Lower lobe of right lung (tissue), 2 donors: ENCODE measurements around the gene SGSM1. TPM values are rescaled to one million over a fixed set of nuclear protein-coding genes. Genes with fewer than 3 reads are reported as not detected.

ENCODE experiments used
- ATAC-seq, 2 donors: fragments of 200-7000 bp; cut with Tn5 transposase; one replicate each; pipeline ENCODE4 v1.9.1; 2020 to 2022; ENCODE audit warnings: mild to moderate bottlenecking in 2 of 2, moderate library complexity in 2 of 2
- DNase-seq: peaks from one replicate; pipeline ENCODE4 v3.0.0-alpha.2; 2020
- H3K27ac ChIP-seq: fragments of 200-600 bp; one replicate; pipeline ENCODE4 v1.8.0; 2022
- H3K27me3 ChIP-seq: fragments of 200-600 bp; one replicate; pipeline ENCODE4 v1.8.0; 2022; ENCODE audit warnings: low read depth
- H3K36me3 ChIP-seq: fragments of 200-600 bp; one replicate; pipeline ENCODE4 v1.8.0; 2022; ENCODE audit warnings: mild to moderate bottlenecking
- H3K4me1 ChIP-seq: fragments of 200-600 bp; one replicate; pipeline ENCODE4 v1.8.0; 2022
- H3K4me3 ChIP-seq: fragments of 200-600 bp; one replicate; pipeline ENCODE4 v1.8.0; 2022; ENCODE audit warnings: mild to moderate bottlenecking
- H3K9me3 ChIP-seq: fragments of 200-600 bp; one replicate; pipeline ENCODE4 v1.8.0; 2022
- CTCF ChIP-seq: fragments of 200-600 bp; IDR thresholded peaks from one replicate; pipeline ENCODE4 v1.8.0; 2022; ENCODE audit warnings: antibody characterized with exemption, mild to moderate bottlenecking
- intact Hi-C: fragments of 100-400 bp; cut with DNase I; formaldehyde crosslinking; loops from one replicate; pipeline ENCODE4 v1.11.0; 2022
- total RNA-seq: library from RNA; stranded (reverse); fragmentation: NEBNext Ultra II Directional; extraction: Animal tissue kit (Norgen Biotek cat#: 25700); gene quantifications from one replicate; pipeline ENCODE4 v1.2.1, GENCODE V29; 2021
- donor health status: DM: no; HTN: yes; CAD: no; lungs with severe emphysema.

SGSM1 gene
- total RNA-seq, 1 donor from 2014 or later = 2.9 TPM

DNA sequence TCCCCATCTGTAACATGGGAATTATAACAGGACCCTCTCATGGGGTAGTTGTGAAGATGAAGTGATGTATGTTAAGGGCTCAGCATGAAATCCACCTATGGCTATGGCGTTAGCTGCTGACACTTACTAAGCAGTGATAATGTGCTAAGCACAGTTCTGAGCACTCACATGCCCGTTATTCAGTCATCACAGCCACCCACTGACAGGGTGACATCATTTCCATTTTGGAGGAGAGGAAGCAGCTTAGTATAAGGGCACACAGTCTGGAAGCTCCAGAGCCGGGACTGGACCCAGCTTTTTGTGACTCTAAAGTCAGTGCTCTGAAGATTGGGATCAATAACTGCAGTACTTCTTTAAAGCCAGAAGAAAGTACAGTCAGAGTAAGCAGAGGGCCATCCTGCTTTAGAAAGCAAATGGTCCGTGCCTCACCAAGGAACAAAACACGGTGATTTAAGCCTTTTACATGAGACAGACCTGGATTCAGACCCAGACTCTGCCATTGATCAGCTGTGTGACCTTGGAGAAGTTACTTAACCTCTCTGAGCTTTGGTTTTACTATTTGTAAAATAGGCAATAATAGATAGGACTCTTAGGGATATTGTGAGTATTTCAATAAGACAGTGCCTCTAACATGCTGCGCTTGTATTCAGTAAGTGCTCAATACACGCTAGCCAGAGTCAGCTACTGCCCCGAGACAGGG lies 61.5 kb downstream of the SGSM1 start:
- intact Hi-C loops = no loop called here
- DNase-seq = no peak
- Histone ChIP-seq H3K9me3 (no peaks in the 10 kb centered on the region), H3K27ac (no peak overlapping the region), H3K4me1 (no peaks in the 10 kb centered on the region), H3K27me3 (no peaks in the 10 kb centered on the region), H3K4me3 (no peak overlapping the region), H3K36me3 (no peaks in the 10 kb centered on the region)
- no peak for ATAC-seq
- TF ChIP-seq CTCF = no peak

GRCh38 chr22:24868979-24869378 lies 63.0 kb downstream of the SGSM1 start:
- H3K9me3 ChIP-seq = no peaks in the 10 kb centered on the region
- intact Hi-C loops = no loop called here
- H3K4me1 ChIP-seq = no peaks in the 10 kb centered on the region
- H3K27ac ChIP-seq = no peak overlapping the region
- ATAC-seq (no peak), DNase-seq (no peak)
- H3K36me3 ChIP-seq = no peaks in the 10 kb centered on the region
- no peak for TF ChIP-seq CTCF
- H3K27me3 ChIP-seq = no peaks in the 10 kb centered on the region
- no peak overlapping the region for H3K4me3 ChIP-seq

DNA sequence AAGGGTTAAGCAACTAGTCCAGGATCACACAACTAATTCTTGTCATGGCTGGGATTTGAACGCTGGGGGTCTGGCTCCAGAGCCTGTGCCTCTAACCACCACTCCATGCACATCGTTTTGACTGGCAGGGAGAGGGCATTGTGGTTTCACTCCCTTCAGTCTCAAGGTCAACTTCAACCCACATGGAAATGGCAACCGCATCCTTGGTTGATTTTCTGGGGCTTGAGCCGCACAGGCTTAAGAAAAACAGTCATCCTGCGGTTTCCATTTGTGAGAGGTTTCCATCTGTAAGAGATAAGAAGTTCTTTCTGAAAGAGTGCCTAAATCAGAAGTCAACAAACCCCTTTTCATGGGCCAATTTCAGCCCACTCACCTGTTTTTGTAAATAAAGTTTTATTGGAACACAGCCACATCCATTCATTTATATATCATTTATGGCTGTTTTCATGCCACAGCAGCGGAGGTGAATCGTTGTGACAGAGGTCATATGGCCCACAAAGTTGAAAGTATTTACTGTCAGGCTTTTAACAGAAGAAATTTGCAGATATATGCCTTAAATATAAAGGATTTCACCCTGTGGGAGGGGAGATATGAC lies 65.7 kb downstream of the SGSM1 start:
- intact Hi-C loops = no loop called here
- Histone ChIP-seq H3K36me3 (no peaks in the 10 kb centered on the region), H3K27me3 (no peaks in the 10 kb centered on the region), H3K9me3 (no peaks in the 10 kb centered on the region), H3K4me1 (no peaks in the 10 kb centered on the region), H3K4me3 (no peak overlapping the region), H3K27ac (no peak overlapping the region)
- ATAC-seq (no peak), DNase-seq (no peak)
- no peak for TF ChIP-seq CTCF

DNA sequence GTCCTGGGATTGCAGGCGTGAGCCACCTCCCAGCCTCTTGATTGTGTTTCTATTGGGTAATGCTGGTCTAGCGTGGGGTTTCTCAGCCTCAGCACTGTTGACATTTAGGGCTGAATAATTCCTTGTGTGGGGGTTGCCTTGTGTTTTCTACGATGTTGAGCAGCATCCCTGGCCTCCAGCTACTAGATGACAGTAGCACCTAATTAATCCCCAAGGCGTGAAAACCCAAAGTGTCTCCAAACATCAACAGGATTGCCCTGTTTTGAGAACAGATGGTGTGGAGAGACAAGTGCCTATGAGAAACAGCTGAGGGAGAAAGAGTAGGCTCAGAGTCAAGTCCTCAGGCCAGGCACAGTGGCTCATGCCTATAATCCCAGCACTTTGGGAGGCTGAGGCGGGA lies 67.2 kb downstream of the SGSM1 start:
- TF ChIP-seq CTCF = no peak

DNA sequence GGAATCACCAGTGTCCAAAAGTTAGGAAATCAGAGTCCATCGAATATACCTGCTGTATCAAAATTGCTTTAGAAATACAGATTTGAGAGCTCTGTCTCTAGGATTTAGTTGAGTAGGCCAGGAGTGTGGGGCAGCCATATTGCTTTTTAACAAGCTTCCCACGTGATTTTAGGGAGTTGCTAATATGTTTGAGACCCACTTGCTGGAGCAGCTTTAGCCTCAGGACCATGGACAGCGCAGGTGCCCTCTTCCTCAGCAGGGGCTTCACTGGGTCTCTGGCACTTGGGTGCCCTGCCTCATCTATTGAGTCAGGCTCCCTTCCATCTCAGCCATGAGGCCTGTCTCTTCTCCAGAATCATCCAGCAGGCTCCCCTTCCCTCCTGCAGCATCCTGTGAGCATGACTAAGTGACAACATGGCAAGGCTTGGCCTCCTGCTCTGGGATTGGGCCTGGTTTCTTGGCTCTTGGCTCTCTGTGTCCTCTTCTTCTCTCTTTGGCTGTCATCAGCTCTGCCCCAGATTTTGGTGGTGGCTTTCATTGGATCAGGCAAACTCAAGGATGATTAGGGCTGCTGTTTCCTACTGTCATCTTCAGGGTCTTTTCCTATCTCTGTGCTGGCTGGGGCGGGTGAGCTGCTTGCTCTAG lies 70.0 kb downstream of the SGSM1 start:
- no peak for ATAC-seq
- DNase-seq = no peak
- intact Hi-C loops = no loop called here
- Histone ChIP-seq H3K27me3 (no peaks in the 10 kb centered on the region), H3K27ac (no peak overlapping the region), H3K4me3 (no peak overlapping the region), H3K9me3 (no peaks in the 10 kb centered on the region), H3K4me1 (no peaks in the 10 kb centered on the region), H3K36me3 (no peaks in the 10 kb centered on the region)
- TF ChIP-seq CTCF = no peak

More for the DNA sequence above, 67.2 kb downstream of the SGSM1 start:
- Histone ChIP-seq H3K9me3 (no peaks in the 10 kb centered on the region), H3K36me3 (no peaks in the 10 kb centered on the region), H3K4me1 (no peaks in the 10 kb centered on the region), H3K4me3 (no peak overlapping the region), H3K27me3 (no peaks in the 10 kb centered on the region), H3K27ac (no peak overlapping the region)
- intact Hi-C loops = no loop called here
- DNase-seq (no peak), ATAC-seq (no peak)
